ENCODE data around the gene GATC.

GRCh38 chr12:120472521-120472920, 26.3 kb downstream of the GATC start:
- no peak for TF ChIP-seq POLR2AphosphoS5 (IDR thresholded peaks at IDR 0.05)
- no peak for TF ChIP-seq POLR2A (IDR thresholded peaks at IDR 0.05)
